Dedifferentiated amniotic fluid mesenchymal stem cell (primary cell): Measurements from ENCODE around the gene DAO.
A peak's percentile ranks its signal among the peaks of the same experiment; 100 is the strongest.
"Not testable (repeated sequence)": the region's sequence is repeated elsewhere in the genome, so short reads cannot be mapped to it uniquely, and the experiment has no call there.

ENCODE experiments used
- DNase-seq: peaks from one replicate; pipeline ENCODE4 v3.0.0-alpha.2; 2016; ENCODE audit errors: extremely low spot score

Gene DAO

GRCh38 chr12:108849660-108850059 lies 30.2 kb upstream of the DAO start:
- no peak for DNase-seq

GRCh38 chr12:108850854-108851573 lies 28.9 kb upstream of the DAO start:
- peak; percentile 41 for DNase-seq

- no peak for DNase-seq
Measured at GRCh38 chr12:108852674-108853309, 27.1 kb upstream of the DAO start.

GRCh38 chr12:108853426-108853825 lies 26.5 kb upstream of the DAO start:
- DNase-seq: no peak

GRCh38 chr12:108853981-108854446 lies 25.9 kb upstream of the DAO start:
- peak; percentile 68 for DNase-seq

GRCh38 chr12:108854451-108855283 lies 25.2 kb upstream of the DAO start:
- peak; percentile 88 for DNase-seq

GRCh38 chr12:108855284-108856169 lies 24.4 kb upstream of the DAO start:
- DNase-seq: no peak

- DNase-seq: no peak
Measured at GRCh38 chr12:108856170-108856427, 23.8 kb upstream of the DAO start.

GRCh38 chr12:108856428-108857157 lies 23.3 kb upstream of the DAO start:
- DNase-seq: peak; percentile 52

- no peak for DNase-seq
Measured at GRCh38 chr12:108857158-108857407, 22.8 kb upstream of the DAO start.

GRCh38 chr12:108858311-108859074 lies 21.4 kb upstream of the DAO start:
- DNase-seq: no peak

- DNase-seq: not testable (repeated sequence)
Measured at GRCh38 chr12:108859141-108859922, 20.6 kb upstream of the DAO start.

- DNase-seq: no peak
Measured at GRCh38 chr12:108859923-108860291, 20.0 kb upstream of the DAO start.

GRCh38 chr12:108860443-108860842 lies 19.4 kb upstream of the DAO start:
- DNase-seq: no peak

GRCh38 chr12:108861878-108862587 lies 17.9 kb upstream of the DAO start:
- DNase-seq: no peak

GRCh38 chr12:108862588-108862959 lies 17.3 kb upstream of the DAO start:
- no peak for DNase-seq

GRCh38 chr12:108865169-108865568 lies 14.7 kb upstream of the DAO start:
- no peak for DNase-seq

GRCh38 chr12:108866083-108866482 lies 13.8 kb upstream of the DAO start:
- DNase-seq: not testable (repeated sequence)

GRCh38 chr12:108868781-108869180 lies 11.1 kb upstream of the DAO start:
- no peak for DNase-seq
